Measurements from ENCODE around the gene SH3GL3.

- TF ChIP-seq REST (IDR thresholded peaks at IDR 0.05): no peak
- TF ChIP-seq KDM1A (IDR thresholded peaks at IDR 0.05; ENCODE audit: low read depth): no peak
- TF ChIP-seq ELK1 (IDR thresholded peaks at IDR 0.05; ENCODE audit: low read depth, low read length): no peak
- no peak for TF ChIP-seq CTCF (IDR thresholded peaks at IDR 0.05)
- TF ChIP-seq PBX3 (IDR thresholded peaks at IDR 0.05): no peak
These were observed 57.2 kb downstream of the SH3GL3 start for GRCh38 chr15:83504365-83504764.
